Activated T-cell treated with anti-CD3 and anti-CD28 coated beads for 4 hours (primary cell): Measurements from ENCODE around the gene CNOT6L.

Source experiments
- DNase-seq: peaks from one replicate; pipeline ENCODE4 v3.0.0-alpha.2; 2020

The CNOT6L gene

DNA sequence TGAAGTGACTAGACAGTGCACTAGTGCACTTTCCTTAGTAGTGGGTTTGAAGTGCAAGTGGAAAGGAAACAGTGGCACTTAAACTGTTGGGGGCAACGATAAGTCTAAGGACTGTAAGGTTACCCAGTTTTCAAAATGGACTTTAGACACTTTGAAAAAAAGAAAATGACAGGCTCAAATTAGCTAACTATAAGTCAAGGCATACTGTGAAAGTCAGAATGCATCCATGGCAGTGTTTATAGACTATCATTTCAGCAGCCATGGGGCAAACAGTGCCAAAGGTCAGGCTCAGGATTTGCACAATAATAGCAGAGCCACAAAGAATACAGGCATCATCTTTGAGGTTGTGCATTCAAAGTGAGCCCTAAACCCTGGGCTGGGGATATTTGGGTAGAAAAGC, 109.1 kb downstream of the CNOT6L start:
- no peak for DNase-seq

DNA sequence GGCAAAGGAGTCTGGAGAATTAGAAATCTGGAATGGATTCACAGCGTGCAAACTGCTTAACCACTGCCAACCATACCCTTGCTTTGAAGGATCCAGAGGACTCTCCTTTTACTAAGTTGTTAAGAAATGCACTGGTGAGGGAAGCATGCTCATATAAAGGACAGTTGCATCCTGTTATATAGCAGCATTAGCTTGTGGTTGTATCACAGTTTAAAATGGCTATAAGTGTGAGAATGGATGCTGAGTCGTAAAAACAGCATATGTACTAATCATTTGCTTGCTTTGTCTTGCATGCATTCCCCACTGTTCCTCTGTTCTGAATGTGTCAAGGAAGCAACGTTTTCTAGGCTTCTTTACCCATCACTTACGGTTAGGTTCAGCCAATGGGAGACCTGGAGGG, 112.5 kb downstream of the CNOT6L start:
- no peak for DNase-seq

DNA sequence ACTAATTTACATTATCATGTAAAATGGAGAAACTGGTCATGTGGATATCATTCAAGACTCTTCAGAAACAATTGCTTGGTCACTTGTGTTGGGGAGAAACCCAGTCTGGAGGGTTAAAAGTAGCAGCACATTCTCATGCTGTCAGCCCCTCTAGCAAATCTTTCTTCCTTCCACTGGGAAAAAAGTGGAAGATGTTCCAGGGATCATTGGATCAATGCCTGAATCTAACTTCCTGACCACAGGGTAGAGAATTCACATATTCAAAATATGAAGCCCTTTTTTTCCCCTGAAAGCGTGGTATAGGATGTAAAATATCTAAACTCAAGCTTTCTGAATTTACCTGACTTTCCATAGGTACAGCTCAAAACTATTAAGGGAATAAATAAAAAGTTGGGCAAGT, 115.5 kb downstream of the CNOT6L start:
- DNase-seq = no peak

DNA sequence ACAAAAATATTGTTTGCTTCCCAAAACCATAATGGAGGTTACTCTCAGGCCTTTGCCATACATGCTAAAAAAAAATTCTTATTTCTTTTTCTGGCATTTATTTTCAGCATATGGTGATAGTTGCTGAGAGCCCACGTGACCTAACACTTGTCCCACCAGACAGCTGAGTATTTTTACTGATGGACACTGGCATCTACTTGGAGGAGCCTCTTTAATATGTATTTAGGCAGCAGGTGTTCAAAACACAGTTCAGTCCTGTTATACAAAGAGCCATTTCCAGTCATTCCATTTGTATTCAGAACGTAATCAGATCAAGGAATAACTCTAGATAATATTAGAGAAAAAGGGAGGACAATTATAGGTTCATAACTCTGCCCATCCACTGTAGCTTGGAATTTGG, 118.0 kb downstream of the CNOT6L start:
- no peak for DNase-seq

DNA sequence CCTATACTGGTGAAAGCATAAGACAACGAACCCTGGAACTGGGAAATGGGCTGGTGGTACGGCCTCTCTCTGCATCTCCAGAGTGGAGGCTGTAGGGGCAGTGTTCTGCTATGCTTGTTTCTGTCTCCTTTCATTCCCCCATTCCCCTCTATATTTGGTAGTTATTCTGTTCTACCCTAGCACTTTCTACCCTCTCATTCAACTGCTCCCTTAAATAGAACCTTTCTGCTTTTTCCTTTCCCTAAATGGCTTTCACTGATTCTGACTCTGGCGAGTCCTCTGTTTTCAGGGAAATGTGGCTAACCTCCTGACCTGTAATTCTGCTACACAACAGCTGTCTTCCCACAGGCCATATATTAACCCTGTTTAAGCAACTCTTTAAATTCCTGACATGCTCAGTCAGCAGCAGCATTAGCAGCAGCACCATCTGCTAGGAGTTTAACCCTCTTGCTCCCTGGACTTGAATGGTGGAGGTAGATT, 119.4 kb downstream of the CNOT6L start:
- DNase-seq = no peak

DNA sequence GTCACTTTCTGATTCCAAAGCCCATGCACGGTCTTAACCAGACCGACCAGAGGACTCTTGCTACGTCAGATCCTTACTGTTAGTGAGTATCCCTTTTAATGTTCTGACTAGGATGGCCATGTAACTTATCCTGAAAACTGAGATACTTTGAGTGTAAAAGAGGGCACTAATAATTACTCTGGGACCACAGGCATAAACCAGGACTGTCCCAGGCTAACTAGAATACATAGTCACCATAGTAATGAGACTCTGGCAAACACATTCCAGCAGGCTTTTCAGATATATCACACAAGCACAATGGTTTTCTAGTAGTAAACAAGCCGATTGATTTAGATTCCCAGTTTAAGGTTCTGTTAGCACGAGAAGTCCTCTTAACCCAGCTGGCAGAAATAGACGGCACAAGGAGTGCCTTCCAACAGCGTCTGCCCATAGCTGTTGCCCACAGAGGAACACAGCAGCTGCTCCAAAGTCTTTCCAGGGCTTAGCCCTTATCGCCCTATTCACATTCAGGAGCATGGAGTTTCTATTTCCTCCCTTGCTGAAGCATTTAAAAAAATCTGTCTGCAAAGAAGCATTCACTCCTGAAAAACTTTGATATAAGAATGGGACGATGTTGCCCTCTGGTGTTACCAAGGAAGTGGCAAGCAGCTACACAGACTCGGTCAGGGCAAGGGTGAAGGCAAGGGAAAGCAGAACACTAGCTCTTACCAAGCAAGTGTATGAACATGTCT, 121.1 kb downstream of the CNOT6L start:
- no peak for DNase-seq

DNA sequence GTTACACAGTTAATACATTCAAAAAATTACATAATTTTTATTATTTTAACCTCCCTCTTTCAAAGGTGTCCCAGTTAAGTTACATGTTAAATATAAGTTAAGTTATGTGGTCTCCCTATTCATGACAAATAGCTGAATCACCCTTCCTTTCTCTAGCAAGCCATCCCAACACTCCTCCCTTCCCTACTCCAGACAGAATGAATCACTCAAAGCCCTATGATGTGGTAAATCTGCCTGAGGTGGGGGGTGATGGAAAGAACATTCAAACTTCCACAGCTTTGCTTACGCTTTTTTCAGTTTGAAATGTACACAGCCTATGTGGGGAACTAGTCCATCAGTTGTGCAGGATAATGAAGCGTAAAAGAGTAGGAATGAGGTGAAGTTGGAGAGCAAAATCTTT, 123.4 kb downstream of the CNOT6L start:
- no peak for DNase-seq

DNA sequence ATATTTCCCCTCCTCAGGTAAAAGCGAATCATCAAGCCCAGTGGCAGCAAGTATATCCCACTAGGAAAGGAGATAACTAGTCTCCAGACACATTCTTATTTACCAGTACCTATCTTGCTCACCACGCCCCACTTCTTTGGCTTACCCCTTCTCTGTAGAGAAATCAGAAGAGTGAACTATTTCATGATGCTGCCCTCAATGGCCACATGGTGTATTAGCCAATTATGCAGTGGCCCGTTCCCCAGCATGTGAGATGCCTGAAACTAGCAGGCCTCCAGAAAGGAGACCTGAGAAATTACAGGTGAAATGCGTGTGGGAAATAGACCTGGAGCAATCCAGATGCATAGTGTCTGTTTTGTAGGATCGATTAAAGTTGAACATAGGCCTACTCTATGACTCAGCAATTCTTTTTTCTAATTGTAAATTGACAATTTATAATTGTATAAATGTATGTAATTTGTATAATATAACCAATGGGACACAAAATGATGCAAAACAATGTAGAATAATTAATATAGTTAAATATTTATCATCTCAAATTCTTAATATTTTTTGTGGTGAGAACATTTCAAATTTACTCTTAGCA, 126.2 kb downstream of the CNOT6L start:
- no peak for DNase-seq

DNA sequence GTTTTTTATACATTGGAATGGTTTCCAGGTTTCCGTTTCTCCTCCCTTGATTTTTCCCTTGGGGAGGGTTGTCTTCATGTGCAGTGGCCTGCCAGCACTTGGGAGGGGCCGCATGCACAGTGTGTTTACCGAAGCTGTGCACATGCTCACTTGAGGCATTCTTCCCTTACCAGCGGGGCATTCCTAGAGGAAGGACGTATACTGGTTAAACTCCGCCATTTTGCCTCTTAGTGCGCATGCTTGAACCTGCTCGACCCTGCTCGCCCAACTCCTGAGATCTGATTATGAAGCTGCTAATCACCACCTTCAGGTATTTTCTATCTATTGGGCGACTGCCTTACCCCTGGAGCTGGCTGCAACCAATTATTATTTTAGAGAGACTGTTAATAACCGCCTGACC, 137.4 kb downstream of the CNOT6L start:
- no peak for DNase-seq

DNA sequence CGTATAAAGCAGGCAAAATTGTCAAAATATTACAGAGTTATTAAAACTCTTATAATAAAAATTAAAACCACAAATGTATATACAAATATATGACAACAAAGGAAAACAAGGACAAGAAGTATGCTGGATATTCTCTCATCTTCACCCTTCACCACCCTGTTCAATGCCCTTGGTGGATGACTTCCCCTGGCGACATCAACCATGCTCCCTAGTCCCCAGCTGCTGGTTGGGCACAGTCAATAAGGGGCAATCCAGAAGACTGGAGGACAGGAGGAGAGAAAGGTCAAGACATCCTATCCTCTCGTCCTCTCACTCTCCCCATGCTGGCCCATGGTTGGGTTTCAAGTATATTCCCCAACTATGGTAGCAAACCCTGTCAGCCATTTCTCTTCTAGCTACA, 142.3 kb downstream of the CNOT6L start:
- DNase-seq = no peak

DNA sequence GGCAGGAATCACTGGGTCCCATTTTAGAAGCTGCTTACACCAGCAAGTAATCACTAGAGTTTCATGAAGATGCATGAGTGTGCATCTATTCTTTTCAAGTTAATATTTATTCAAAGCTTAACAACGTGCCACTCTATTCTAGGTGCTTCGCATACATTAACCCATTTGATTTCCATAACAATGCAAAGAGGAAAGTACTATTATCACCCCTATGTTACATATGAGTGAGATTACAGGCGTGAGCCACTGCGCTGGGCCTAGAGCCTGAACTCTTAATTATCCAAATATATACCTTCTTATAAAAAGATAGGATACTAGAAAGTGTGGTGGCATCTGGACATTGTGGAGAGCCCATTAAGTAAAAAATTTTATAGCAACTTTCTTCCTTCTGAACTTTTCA, 148.1 kb downstream of the CNOT6L start:
- no peak for DNase-seq

DNA sequence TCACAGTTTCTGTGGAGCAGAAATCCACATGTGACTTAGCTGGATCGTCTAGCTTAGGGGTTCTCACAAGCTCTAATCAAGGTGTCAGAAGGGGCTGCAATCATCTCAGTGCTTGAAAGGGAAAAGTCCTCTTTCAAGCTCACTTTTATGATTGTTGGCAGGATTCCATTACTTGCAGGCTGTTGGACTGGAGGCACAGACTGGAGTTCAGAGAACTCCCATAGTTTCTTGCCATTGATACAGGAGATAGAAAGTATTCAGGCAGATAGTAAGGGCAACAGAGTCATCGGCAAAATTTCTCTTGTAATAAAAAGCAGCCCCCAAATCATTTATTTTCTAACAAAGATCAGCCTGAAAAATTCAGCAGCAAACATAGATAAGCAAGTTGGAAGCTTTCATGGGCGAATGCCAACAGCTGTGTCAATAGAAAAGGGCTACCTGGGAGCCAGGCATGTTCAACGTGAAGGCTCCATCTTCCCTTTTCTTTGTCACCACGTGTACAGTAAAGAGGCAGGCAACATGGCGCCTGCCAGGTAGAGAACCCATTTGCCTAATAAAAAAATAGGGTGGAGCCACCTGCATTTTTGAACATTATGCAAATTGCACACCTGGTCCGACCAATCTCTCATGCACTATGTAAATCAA, 149.1 kb downstream of the CNOT6L start:
- DNase-seq = no peak

DNA sequence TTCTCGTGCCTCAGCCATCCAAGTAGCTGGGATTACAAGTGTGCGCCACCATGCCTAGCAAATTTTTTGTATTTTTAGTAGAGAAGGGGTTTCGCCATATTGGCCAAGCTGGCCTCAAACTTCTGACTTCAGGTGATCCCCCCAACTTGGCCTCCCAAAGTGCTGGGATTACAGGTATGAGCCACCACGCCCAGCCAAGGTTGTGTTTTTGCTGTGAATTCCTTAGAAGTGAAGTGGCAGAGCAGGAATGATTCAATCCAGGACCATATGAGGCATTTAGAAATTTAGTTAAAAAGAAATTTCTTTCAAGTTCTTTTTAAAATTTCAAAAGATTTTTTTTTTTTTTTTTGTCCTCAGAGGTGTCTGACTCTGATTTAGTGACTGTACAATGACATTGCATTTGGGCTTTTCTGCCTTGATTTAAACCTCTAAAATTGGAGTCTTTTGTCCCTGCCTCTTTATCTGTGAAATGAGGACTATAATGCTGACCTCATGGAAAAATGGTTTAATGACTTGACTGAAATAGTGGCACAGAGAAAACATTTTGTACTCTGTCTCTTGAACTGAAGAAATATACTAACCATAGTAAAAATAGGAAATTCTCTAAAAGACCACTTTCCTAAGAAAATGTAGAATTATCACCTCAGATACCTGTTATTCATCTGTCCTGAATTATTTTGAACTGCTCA, 153.6 kb downstream of the CNOT6L start:
- DNase-seq = no peak
